ENCODE results near the gene RFPL4A.
"Not testable (repeated sequence)": the region's sequence is repeated elsewhere in the genome, so short reads cannot be mapped to it uniquely, and the experiment has no call there.

The RFPL4A gene

GRCh38 chr19:55720801-55721200 lies 38.1 kb upstream of the RFPL4A start:
- TF ChIP-seq CTCF (IDR thresholded peaks at IDR 0.05; ENCODE audit: insufficient read depth, low read length, missing control alignments) = no peak
- ChIA-PET CTCF (no interaction called here), POLR2A (no interaction called here)
- H3K4me3 ChIP-seq (ENCODE audit: low read depth, low read length) = no peak overlapping the region
- DNase-seq (ENCODE audit: low read depth, low spot score) = no peak

GRCh38 chr19:55723491-55723890 lies 35.4 kb upstream of the RFPL4A start:
- POLR2A ChIA-PET = no interaction called here

GRCh38 chr19:55730378-55730777 lies 28.5 kb upstream of the RFPL4A start:
- CTCF ChIA-PET; DNase-seq (ENCODE audit: low read depth, low spot score); H3K4me3 ChIP-seq (ENCODE audit: low read depth, low read length); POLR2A ChIA-PET: not testable (repeated sequence)

More at GRCh38 chr19:55723491-55723890, 35.4 kb upstream of the RFPL4A start:
- CTCF ChIA-PET = no interaction called here
- no peak for TF ChIP-seq CTCF (IDR thresholded peaks at IDR 0.05; ENCODE audit: insufficient read depth, low read length, missing control alignments)
- DNase-seq (ENCODE audit: low read depth, low spot score) = no peak
- H3K4me3 ChIP-seq (ENCODE audit: low read depth, low read length) = no peak overlapping the region

DNA sequence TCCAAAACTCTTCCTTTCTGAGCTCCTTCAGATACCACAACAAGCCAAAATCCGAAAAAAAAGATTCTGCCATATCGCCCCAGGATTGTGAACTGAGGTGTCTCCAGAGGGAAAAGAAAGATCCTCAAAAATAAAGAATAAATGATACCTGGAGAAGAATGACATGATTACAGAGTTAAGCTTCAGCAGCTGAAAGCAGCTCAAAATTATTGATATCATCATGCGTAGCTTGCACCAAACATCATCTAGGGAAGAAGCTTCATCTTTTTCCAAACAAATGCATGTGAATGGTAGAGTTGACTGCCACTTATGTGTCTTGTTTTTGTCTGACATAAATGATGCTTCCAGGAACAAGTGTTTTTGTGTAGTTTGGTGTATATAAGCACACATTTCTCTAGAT lies 20.6 kb upstream of the RFPL4A start, which contains the start of gene NLRP9:
NLRP9 (minus strand) TSS at position 101 of the 400 bp plus-strand sequence; CDS start at position 73, 28 bp downstream.
- DNase-seq (ENCODE audit: low read depth, low spot score) = no peak
- no peak for TF ChIP-seq CTCF (IDR thresholded peaks at IDR 0.05; ENCODE audit: insufficient read depth, low read length, missing control alignments)
- CTCF ChIA-PET = no interaction called here
- no peak within 1 kb of the TSS for H3K4me3 ChIP-seq (ENCODE audit: low read depth, low read length)
- POLR2A ChIA-PET = no interaction called here

- TF ChIP-seq CTCF (IDR thresholded peaks at IDR 0.05; ENCODE audit: insufficient read depth, low read length, missing control alignments) = no peak
- ChIA-PET CTCF (no interaction called here), POLR2A (no interaction called here)
- no peak overlapping the region for H3K4me3 ChIP-seq (ENCODE audit: low read depth, low read length)
- DNase-seq (ENCODE audit: low read depth, low spot score) = no peak
Observed at GRCh38 chr19:55750715-55751114, 8.2 kb upstream of the RFPL4A start.

DNA sequence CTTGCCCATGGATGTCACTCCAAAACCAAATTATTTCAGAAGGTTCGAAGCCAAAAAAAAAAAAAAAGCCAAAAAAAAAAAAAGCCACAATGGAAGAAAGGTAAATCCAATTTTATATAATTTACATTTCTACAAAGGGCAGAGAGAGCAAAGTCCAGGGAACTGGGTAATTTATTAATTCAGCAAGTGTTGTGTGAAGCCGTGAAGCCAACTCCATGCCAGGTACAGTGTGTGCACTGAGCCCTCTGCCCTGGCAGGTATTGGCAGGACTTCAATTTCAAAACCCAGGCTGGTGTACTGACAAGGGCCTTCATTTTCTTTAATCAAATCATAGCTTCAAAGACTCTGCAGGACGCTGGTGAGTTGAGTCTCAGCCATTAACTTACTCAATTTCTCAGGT lies 5.5 kb upstream of the RFPL4A start:
- ChIA-PET CTCF (no interaction called here), POLR2A (no interaction called here)
- no peak overlapping the region for H3K4me3 ChIP-seq (ENCODE audit: low read depth, low read length)
- no peak for DNase-seq (ENCODE audit: low read depth, low spot score)
- no peak for TF ChIP-seq CTCF (IDR thresholded peaks at IDR 0.05; ENCODE audit: insufficient read depth, low read length, missing control alignments)

DNA sequence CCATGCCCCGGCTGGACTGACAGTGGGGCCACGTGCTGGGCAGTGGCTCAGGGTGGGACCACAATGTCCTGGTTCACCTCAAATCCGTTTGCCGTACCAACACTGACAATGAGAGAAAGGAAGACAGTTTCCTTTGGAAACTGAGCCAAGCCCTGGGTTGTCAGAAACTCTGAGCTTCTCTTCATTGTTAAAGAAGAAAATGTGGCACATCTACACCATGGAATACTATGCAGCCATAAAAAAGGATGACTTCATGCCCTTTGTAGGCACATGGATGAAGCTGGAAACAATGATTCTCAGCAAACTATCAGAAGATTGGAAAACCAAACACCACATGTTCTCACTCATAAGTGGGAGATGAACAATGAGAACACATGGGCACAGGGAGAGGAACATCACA lies 2.1 kb upstream of the RFPL4A start:
- DNase-seq (ENCODE audit: low read depth, low spot score); CTCF ChIA-PET; H3K4me3 ChIP-seq (ENCODE audit: low read depth, low read length); POLR2A ChIA-PET: not testable (repeated sequence)

DNA sequence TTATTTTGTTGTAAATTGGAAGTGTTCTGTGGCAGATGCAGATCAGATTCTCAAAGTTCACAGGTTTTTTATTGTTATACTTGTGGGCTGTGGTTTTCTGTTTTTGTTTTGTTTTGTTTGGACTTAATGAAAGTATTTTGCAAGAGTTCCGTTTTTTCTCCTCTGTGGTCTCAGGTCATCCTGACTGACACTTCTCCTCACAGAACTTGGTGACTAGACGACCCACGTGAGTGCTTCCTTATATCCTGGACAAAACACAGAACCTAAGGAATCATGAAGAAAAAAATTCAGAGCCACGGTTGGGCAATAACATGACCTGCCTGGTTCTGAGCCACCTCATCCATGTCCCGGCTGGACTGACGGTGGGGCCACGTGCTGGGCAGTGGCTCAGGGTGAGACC lies 7.6 kb downstream of the RFPL4A start:
- CTCF ChIA-PET = no interaction called here
- TF ChIP-seq CTCF (IDR thresholded peaks at IDR 0.05; ENCODE audit: insufficient read depth, low read length, missing control alignments) = no peak
- DNase-seq (ENCODE audit: low read depth, low spot score) = no peak
- H3K4me3 ChIP-seq (ENCODE audit: low read depth, low read length) = no peak overlapping the region
- POLR2A ChIA-PET = no interaction called here

DNA sequence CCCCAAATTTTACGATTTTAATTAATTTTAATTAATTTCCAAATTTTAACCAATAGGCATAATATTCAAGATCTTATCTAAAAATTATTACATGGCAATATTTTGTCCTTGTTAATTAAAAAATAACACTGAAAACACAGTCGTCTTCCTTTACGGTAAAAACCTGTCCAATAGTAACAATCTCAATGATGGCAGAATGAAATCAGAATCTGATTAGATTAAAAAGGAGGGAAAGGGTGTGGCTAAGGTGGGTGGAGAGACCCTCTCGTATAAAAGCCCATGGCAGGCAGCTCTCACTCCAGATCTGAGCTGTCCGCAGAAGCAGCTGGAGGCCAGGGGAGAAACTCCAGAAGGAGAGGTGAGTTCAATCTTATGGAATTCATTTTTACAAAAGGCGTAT lies 9.9 kb downstream of the RFPL4A start, which contains the start of gene RFPL4AL1:
RFPL4AL1 (plus strand) TSS at position 301 of the 400 bp plus-strand sequence. CDS start 2,687 bp downstream, outside the sequence.
- CTCF ChIA-PET; DNase-seq (ENCODE audit: low read depth, low spot score); POLR2A ChIA-PET; H3K4me3 ChIP-seq (ENCODE audit: low read depth, low read length): not testable (repeated sequence)

DNA sequence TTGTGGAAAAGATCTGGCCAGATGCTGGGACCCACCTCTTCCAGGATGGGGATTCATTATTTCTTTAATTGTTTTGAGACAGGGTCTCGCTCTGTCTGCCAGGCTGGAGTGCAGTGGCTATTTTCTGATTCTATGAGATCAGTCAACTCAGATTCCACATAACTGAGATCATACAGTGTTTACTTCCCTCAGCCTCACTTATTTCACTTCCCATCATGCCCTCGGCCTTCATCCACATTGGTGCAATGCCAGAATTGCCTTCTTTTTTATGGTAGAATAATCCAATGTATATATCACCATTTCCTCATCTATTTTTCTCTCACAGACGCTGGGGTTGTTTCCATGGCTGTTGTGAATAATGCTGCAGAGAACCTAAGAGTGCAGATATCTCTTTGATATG lies 10.7 kb downstream of the RFPL4A start:
- CTCF ChIA-PET; H3K4me3 ChIP-seq (ENCODE audit: low read depth, low read length); DNase-seq (ENCODE audit: low read depth, low spot score); POLR2A ChIA-PET: not testable (repeated sequence)

Data from AG04449 (cell line).